HG03108 (cell line): ENCODE data around the gene FAM117A.

ENCODE experiments used
- ATAC-seq: cut with Tn5 transposase; IDR thresholded peaks from one replicate; pipeline ENCODE4 v1.9.1; 2021; ENCODE audit warnings: moderate library complexity; ENCODE audit not compliant: unreplicated experiment

FAM117A gene

GRCh38 chr17:49763735-49764558 lies at the start of gene FAM117A:
Gene FAM117A (minus strand): TSS chr17:49764131. CDS start chr17:49764087, 44 bp downstream.
- ATAC-seq = peak; percentile 92

- no peak for ATAC-seq
Measured at GRCh38 chr17:49809056-49809455, 45.1 kb upstream of the FAM117A start.

GRCh38 chr17:49798738-49799137 lies 34.8 kb upstream of the FAM117A start:
- ATAC-seq = no peak

DNA sequence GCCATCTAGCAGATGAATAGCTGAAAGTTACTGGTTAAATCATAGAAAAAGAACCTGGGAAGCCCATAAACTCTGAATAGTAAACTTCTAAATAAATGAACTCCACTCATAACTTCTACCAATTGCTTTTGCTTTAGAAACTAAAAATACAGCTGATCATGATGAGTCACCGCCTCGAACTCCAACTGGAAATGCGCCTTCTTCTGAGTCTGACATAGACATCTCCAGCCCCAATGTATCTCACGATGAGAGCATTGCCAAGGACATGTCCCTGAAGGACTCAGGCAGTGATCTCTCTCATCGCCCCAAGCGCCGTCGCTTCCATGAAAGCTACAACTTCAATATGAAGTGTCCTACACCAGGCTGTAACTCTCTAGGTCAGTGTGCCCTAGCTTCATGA lies 34.3 kb upstream of the FAM117A start:
- ATAC-seq = no peak

GRCh38 chr17:49795372-49795771 lies 31.4 kb upstream of the FAM117A start:
- ATAC-seq = no peak

DNA sequence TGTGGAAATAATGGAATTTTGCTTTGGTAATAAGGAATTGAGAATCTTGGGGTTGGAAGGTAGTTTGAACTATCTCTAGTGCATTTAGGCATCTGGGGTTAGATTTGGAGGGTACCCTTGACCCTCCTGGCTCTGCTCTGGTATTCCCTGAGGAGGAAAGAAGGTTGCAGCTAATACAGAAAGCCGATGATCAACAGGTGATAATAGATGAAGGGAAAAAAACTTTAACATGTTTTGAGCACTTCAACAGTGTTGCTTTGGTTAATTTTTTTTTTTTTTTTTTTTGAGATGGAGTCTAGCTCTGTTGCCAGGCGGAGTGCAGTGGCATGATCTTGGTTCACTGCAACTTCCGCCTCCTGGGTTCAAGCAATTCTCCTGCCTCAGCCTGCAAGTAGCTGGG lies 29.4 kb upstream of the FAM117A start:
- no peak for ATAC-seq

DNA sequence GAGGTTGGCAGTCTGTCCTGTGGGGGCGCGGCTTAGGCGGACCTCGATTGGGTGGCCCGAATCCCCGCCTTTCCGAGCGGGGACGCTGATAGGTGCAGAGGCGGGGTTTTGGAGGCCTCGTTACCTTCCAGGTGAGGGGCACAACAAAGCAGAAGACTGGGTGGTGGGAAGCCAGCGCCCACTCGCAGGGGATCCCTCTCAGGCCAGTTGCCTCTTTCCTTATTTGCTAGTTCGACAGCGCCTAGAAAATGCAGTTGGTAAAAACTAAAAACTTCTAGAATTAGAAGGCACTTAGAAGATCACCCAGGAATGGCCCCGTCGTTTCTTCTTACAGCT lies 25.3 kb upstream of the FAM117A start:
- no peak for ATAC-seq

- peak; percentile 91 for ATAC-seq
Measured at GRCh38 chr17:49788478-49789242, 24.7 kb upstream of the FAM117A start, which contains the start of gene KAT7. Gene KAT7 (plus strand): TSS chr17:49788681. CDS start chr17:49788835, 154 bp downstream.

- ATAC-seq = no peak
Measured at GRCh38 chr17:49787884-49788477, 24.1 kb upstream of the FAM117A start.

GRCh38 chr17:49784636-49785035 lies 20.7 kb upstream of the FAM117A start:
- no peak for ATAC-seq

GRCh38 chr17:49783791-49784190 lies 19.9 kb upstream of the FAM117A start:
- no peak for ATAC-seq

GRCh38 chr17:49783071-49783715 lies 19.3 kb upstream of the FAM117A start:
- ATAC-seq = no peak

DNA sequence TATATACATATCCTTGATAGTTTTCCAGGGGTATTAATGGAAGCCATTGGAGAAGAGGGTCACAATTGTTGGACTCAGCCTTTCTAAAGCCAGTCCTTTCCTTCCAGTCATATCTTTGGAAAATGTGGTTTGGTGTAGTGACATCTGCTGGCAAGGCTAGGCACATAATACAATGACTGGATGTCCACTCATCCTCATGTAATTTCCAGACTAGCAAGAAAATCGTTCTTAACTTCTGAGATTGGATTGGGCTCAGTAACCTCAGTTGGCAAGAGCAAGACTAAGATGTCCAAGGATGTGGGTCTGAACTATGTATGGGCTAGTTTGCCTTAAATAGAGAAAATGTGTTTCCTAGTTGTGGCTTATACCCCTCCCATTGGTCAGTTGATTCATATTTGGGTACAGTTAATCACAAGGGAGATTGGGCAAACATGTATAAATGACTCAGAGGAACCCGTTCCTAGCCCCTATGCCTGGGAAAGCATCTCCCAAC lies 15.9 kb upstream of the FAM117A start:
- no peak for ATAC-seq

- ATAC-seq = no peak
Measured at GRCh38 chr17:49779156-49779738, 15.3 kb upstream of the FAM117A start.

GRCh38 chr17:49777563-49777962 lies 13.6 kb upstream of the FAM117A start:
- no peak for ATAC-seq

GRCh38 chr17:49776551-49777300 lies 12.8 kb upstream of the FAM117A start:
- no peak for ATAC-seq

GRCh38 chr17:49775546-49776260 lies 11.8 kb upstream of the FAM117A start:
- no peak for ATAC-seq

DNA sequence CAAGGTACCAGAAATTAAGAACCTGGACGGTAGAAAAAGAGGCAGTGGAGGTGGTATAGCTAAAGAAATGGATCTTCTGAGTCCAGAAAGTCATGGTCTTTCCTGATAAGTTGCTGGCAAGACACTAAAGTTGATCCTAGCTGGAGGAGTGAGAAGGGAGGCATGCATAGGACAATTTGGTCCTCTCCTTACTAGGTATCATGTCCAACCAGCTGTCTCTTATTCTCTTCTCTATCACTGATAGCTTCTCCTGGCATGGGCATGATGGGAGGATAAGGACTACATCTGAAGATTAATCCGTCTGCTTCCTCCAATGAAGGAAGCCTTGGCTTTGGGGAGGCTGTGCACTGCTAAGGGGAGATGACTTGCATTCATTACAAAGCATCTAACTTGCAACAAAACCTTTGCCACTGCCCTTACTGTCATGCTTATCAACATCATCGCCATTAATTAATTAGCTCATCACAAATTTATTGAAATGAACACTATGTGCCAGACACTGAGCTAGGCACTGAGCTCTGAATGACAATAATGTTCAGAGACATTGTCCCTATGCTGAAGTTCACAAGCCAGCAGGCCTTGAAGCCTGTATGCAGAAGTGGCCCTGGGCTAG lies 3.1 kb upstream of the FAM117A start:
- ATAC-seq = no peak
